Neuronal stem cell (in vitro differentiated cells): ENCODE measurements around the gene ATAD3C.
"Not testable (repeated sequence)": the region's sequence is repeated elsewhere in the genome, so short reads cannot be mapped to it uniquely, and the experiment has no call there.

Experiments
- DNase-seq: peaks from one replicate; pipeline ENCODE4 v3.0.0-alpha.2; 2013; ENCODE audit warnings: low spot score
- H2AFZ ChIP-seq: one replicate; pipeline ENCODE4 v1.6.1; 2013; ENCODE audit warnings: mild to moderate bottlenecking, low read length, inconsistent platforms
- H2AK5ac ChIP-seq: 2 replicates; pipeline ENCODE4 v1.6.1; 2013; ENCODE audit warnings: low read depth, mild to moderate bottlenecking, inconsistent platforms, low read length, moderate library complexity, mixed read lengths
- H2BK120ac ChIP-seq: 2 replicates; pipeline ENCODE4 v1.6.1; 2013; ENCODE audit warnings: low read depth, mild to moderate bottlenecking, inconsistent platforms, low read length, moderate library complexity, mixed read lengths
- H2BK12ac ChIP-seq: one replicate; pipeline ENCODE4 v1.6.1; 2013; ENCODE audit warnings: low read length, inconsistent platforms
- H2BK15ac ChIP-seq: 2 replicates; pipeline ENCODE4 v1.6.1; 2013; ENCODE audit warnings: mild to moderate bottlenecking, low read length, inconsistent platforms, mixed read lengths
- H2BK5ac ChIP-seq: one replicate; pipeline ENCODE4 v1.6.1; 2013; ENCODE audit warnings: inconsistent platforms, mild to moderate bottlenecking, low read length, moderate library complexity
- H3K14ac ChIP-seq: one replicate; pipeline ENCODE4 v1.6.1; 2013; ENCODE audit warnings: low read length, inconsistent platforms
- H3K18ac ChIP-seq: 2 replicates; pipeline ENCODE4 v1.6.1; 2013; ENCODE audit warnings: low read length, inconsistent platforms
- H3K23ac ChIP-seq: 2 replicates; pipeline ENCODE4 v1.6.1; 2013; ENCODE audit warnings: low read depth, mild to moderate bottlenecking, mixed read lengths, low read length, inconsistent platforms; ENCODE audit not compliant: poor library complexity
- H3K27ac ChIP-seq: replicated peaks from 3 replicates; pipeline ENCODE4 v1.5.1; 2013; ENCODE audit warnings: low read length, inconsistent platforms
- H3K27me3 ChIP-seq, 3 experiments: 2 replicates each; pipeline ENCODE4 v1.6.1; 2013; ENCODE audit warnings: low read length in 3 of 3, mild to moderate bottlenecking in 2 of 3, inconsistent platforms in 1 of 3, low read depth in 1 of 3, mixed read lengths in 1 of 3, moderate library complexity in 1 of 3; ENCODE audit not compliant: control insufficient read depth in 3 of 3, insufficient read depth in 3 of 3
- H3K36me3 ChIP-seq, 2 donors: replicated peaks in 1 of 2; 2 replicates each; pipeline ENCODE4 v1.6.1; 2013; ENCODE audit warnings: low read length in 2 of 2; ENCODE audit not compliant: control insufficient read depth in 2 of 2, insufficient read depth in 2 of 2
- H3K4ac ChIP-seq: 2 replicates; pipeline ENCODE4 v1.6.1; 2013; ENCODE audit warnings: inconsistent platforms, mild to moderate bottlenecking, low read length, moderate library complexity
- H3K4me1 ChIP-seq, 2 donors: 1 replicate in 1 of 2; 2 replicates in 1 of 2; pipeline ENCODE4 v1.6.1; 2013; ENCODE audit warnings: low read length in 2 of 2, low read depth in 1 of 2; ENCODE audit not compliant: control insufficient read depth in 2 of 2, insufficient read depth in 1 of 2
- H3K4me2 ChIP-seq: one replicate; pipeline ENCODE4 v1.6.1; 2013; ENCODE audit warnings: mild to moderate bottlenecking, low read length, inconsistent platforms; ENCODE audit not compliant: insufficient read depth, poor library complexity, severe bottlenecking
- H3K4me3 ChIP-seq, 2 donors: 2 replicates each; pipeline ENCODE4 v1.5.1; 2013; ENCODE audit warnings: low read length in 2 of 2, mild to moderate bottlenecking in 2 of 2, inconsistent platforms in 1 of 2, moderate library complexity in 1 of 2
- H3K79me1 ChIP-seq: one replicate; pipeline ENCODE4 v1.6.1; 2013; ENCODE audit warnings: low read depth, mild to moderate bottlenecking, inconsistent platforms, low read length, moderate library complexity
- H3K9ac ChIP-seq: one replicate; pipeline ENCODE4 v1.6.1; 2013; ENCODE audit warnings: mild to moderate bottlenecking, low read depth, low read length, inconsistent platforms; ENCODE audit not compliant: poor library complexity
- H3K9me3 ChIP-seq, 2 donors: replicated peaks in 1 of 2; 2 replicates each; pipeline versions ENCODE3 to v1.6.1; 2013; ENCODE audit warnings: low read length in 2 of 2, mild to moderate bottlenecking in 2 of 2, inconsistent platforms in 1 of 2, low read depth in 1 of 2, mixed read lengths in 1 of 2, moderate library complexity in 1 of 2; ENCODE audit not compliant: control insufficient read depth in 2 of 2, insufficient read depth in 1 of 2
- H4K8ac ChIP-seq: one replicate; pipeline ENCODE4 v1.6.1; 2013; ENCODE audit warnings: low read depth, mild to moderate bottlenecking, inconsistent platforms, low read length, moderate library complexity
- H4K91ac ChIP-seq: one replicate; pipeline ENCODE4 v1.6.1; 2013; ENCODE audit warnings: low read length, low read depth, mild to moderate bottlenecking, inconsistent platforms; ENCODE audit not compliant: poor library complexity
- WGBS, 2 donors: extraction: QIAGEN DNeasy Blood & Tissue Kit; methylation state at CpG; one replicate each; pipeline ENCODE4 v1.1.7; 2013; ENCODE audit warnings: missing lambda C conversion rate in 2 of 2, mixed read lengths in 1 of 2; ENCODE audit not compliant: insufficient read length in 2 of 2, insufficient replicate concordance in 1 of 2; ENCODE audit errors: extremely low coverage in 2 of 2; 5-methylcytosine and 5-hydroxymethylcytosine counted together

Gene ATAD3C

GRCh38 chr1:1517973-1518620, 68.6 kb downstream of the ATAD3C start:
- Histone ChIP-seq H4K91ac (no peak overlapping the region), H2BK12ac (no peak overlapping the region), H3K27ac (no peak overlapping the region), H3K27me3 (no peaks in the 10 kb centered on the region), H2AFZ (no peak overlapping the region), H4K8ac (no peak overlapping the region), H3K4ac (no peak overlapping the region), H3K9ac (no peak overlapping the region), H3K9me3 (peaks cover 0 to 1% of the 10 kb centered on the region in 2 donors), H3K4me3 (peak overlapping the region in 1 of 2 donors; percentile 71), H2AK5ac (no peak overlapping the region), H2BK15ac (no peak overlapping the region), H3K23ac (no peak overlapping the region), H2BK5ac (no peak overlapping the region), H3K36me3 (peaks cover 13 to 29% of the 10 kb centered on the region in 2 donors), H3K18ac (no peak overlapping the region), H3K14ac (no peak overlapping the region), H3K4me1 (no peaks in the 10 kb centered on the region), H2BK120ac (no peak overlapping the region), H3K4me2 (no peak overlapping the region), H3K79me1 (no peaks in the 10 kb centered on the region)
- DNase-seq = no peak
- no CpG with 5 or more reads among the region's 28 CpGs for WGBS, 2 donors

DNA sequence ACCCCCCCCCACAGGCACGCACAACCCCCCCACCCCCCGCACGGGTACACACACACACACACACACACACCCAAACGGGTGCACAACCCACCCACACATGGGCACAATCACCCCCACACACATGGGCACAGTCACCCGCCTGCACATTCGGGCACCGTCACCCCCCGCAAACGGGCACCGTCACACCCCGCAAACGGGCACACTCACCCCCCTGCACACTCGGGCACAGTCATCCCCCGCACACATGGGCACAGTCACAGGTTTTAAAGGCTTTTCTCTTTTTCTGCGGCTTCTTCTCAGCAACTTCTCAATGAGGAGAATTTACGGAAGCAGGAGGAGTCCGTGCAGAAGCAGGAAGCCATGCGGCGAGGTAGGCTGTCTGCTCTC, 69.1 kb downstream of the ATAD3C start:
- H3K36me3 ChIP-seq = peaks cover 13 to 33% of the 10 kb centered on the region in 2 donors
- no CpG with 5 or more reads among the region's 19 CpGs for WGBS, 2 donors

More for the DNA sequence above, 69.1 kb downstream of the ATAD3C start:
- not testable (repeated sequence) for DNase-seq, H2BK120ac ChIP-seq, H3K27me3 ChIP-seq, H2AFZ ChIP-seq, H2BK12ac ChIP-seq, H3K4ac ChIP-seq, H3K4me1 ChIP-seq, H2AK5ac ChIP-seq, H3K27ac ChIP-seq, H3K23ac ChIP-seq, H2BK5ac ChIP-seq, H4K8ac ChIP-seq, H3K4me3 ChIP-seq, H3K79me1 ChIP-seq, H3K14ac ChIP-seq, H3K9me3 ChIP-seq, H3K9ac ChIP-seq, H4K91ac ChIP-seq, H2BK15ac ChIP-seq, H3K18ac ChIP-seq, H3K4me2 ChIP-seq
